SK-N-DZ (cell line): ENCODE data around the gene TFCP2L1.

ENCODE experiments used
- DNase-seq: peaks from one replicate; pipeline ENCODE4 v3.0.0-alpha.2; 2015; ENCODE audit warnings: low spot score

The TFCP2L1 gene

GRCh38 chr2:121297217-121297830, 12.3 kb upstream of the TFCP2L1 start:
- DNase-seq: peak; percentile 41

DNA sequence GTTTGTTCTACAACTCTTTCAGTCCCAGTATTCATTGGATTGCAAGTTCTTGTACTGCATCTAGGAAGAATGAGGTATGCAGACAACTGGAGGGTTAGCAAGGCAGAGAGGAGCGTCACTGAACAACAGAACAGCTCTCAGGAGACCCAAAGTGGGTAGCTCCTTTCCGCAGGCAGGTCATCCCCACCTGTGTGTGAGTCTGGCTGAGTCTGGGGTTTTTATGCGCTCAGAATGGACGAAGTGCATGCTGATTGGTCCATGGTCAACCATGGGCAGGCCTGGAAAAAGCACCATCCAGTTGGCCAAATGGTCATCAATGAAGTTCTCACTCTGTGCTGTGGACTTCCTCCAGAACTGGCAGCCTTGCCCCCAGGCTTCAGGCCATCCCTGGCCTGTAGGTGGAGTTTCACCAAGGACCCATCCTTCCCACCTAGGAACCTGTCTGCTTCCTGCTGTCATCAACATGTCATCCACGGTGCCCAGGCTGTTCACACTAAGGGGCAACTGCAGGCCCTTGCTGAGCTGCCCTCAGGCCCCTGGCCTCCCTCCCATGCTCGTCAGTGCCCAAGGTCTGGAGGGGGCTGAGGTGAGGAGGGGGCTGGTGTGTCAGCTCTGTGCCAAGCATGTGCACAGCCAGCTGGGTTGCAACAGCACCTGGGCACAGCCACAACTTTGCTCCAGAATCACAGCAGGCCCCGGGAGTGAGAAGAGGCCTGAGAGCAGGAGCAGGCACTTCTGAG, 11.1 kb upstream of the TFCP2L1 start:
- DNase-seq: no peak

GRCh38 chr2:121294881-121295840, 10.2 kb upstream of the TFCP2L1 start:
- DNase-seq: no peak

DNA sequence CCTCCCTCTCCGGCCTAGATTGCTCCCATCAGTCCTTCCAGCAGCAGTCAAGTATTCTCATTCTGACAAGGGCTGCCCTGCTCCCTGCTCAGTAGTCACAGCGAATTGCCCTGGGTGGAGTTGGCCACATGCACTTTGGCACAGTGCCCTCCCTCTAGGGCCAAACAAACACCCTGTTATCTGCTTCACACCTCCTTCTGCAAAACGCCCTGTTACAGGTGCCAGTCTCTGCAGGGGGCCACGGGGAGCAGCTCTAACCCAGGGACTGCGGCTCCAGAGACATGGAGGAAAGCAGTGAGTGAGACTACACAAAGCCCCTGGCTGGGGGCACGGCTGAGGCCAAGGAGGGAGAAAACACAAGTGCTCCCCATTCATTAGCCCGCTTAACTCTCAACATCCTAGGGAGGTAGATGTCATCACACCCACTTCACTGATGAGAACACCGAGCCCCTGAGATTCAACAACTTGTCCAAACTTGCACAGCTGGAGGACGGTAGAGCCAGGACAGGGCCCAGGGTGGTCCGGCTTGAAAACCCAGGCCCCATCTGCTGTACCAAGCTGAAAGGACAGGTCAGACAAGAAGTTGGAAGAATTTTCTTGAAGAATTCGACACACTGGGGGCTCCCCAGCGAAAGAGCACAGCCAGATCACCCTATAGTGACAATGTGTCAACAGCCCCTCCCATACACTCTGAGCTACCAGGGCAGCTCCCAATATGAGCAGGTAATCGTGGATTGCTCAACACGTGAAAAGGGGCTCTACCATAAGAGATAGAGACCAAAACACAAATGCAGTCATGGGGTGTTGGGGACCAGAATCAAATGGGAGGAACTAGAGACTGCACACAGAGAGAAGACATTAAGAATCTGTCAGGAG, 8.7 kb upstream of the TFCP2L1 start:
- no peak for DNase-seq

- DNase-seq: no peak
Measured at GRCh38 chr2:121291251-121291580, 6.2 kb upstream of the TFCP2L1 start.

DNA sequence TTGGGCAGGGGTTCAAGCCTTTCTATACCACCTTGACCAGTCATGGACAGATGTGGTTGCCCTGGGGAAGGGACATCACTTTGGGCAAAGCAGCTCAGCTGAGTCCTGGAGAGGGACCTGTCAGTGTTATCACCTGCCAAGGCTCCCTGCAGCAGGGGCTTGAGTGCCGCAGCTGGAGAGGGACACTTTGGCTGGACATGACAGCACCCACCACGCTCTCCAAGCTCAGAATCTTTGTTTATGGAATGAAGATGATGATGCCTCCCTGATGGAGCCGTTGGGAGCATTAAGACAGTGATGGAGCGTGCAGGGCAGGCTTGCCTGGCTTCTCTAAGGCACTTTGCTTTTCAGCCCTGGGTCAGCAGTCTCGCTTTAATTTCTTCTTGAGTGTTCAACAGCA, 4.3 kb upstream of the TFCP2L1 start:
- DNase-seq: no peak

DNA sequence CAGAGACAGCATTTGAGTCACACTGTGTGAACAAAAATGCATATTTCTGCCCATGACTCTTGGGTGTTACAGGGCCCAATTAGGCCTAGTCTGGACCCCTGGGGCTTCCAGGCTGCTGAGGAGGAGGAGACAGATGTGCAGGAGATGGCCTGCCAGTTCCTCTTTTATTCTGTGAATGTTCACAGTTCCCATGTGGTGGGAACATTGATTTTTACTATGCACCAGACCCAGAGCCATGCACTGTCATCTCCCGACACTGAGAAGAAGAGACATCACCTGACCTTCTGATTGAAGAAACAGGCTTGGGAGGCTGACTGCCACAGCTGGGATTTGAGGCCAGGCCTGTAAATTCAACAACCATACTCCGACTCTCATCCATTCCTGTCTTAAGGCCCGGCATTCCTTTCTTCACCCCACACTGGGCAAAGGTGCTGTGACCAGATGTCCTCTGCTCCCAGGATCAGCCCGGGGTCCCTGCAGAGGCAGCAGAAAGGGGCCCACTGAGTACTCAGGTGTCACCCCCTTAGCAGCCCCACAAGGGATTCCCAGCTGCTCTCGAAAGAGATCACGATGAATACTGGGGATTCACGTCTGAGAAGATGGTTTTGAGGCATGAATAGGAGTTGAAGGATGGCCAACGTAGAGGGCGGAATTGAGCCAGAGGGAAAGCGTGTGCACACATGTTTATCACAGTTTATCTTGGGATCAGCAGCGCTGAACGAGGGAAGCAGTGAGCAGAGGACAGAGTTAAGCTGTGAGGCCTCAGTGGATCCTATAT, 3.6 kb upstream of the TFCP2L1 start:
- no peak for DNase-seq

DNA sequence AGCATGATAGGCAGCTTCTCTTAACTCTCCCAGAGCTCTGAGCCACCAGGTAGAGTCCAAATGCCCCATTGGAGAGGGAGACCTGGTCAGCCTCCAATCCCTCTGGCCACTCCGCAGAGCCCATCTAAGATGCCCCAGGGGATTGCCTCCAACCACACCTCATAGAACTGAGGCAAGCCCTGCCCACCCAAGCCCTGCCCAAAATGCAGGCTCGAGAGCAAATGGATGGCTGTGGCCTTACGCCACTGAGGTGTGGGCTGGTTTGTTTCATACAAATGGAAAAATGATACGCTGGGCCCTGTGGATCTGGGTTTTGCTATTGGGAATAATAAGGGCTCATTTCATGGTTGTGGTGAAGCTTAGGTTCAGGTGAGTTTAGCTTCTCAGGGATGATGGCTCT, 3.0 kb upstream of the TFCP2L1 start:
- DNase-seq: no peak

DNA sequence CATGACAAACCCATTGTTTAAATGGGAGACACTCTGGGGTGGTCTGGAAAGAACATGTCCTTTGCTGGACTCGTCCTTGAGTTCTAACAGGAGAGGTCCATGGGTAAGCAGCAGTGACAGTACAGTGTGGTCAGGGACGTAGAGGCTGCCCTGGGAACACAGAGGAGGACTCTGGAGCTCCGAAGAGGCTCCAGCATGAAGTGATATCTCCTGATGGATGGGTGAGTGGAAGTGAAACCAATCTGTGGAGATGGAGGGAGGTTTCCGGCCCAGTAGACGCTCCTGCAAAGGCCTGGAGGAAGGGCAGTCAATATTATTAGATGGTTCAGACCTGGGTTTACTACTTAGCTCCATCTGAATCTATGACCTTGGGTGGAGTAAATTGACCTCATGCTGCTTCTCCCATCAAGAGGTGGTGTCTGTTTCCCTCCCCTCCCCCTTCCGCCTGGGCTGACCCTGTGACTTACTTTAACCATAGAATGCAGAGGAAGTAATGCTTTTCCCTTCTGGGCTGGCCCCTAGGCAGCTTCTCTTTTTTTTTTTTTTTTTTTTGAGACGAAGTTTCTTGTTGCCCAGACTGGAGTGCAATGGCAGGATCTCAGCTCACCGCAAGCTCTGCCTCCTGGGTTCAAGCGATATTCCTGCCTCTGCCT, 2.3 kb upstream of the TFCP2L1 start:
- no peak for DNase-seq

- no peak for DNase-seq
Measured at GRCh38 chr2:121286506-121286905, 1.5 kb upstream of the TFCP2L1 start.

DNA sequence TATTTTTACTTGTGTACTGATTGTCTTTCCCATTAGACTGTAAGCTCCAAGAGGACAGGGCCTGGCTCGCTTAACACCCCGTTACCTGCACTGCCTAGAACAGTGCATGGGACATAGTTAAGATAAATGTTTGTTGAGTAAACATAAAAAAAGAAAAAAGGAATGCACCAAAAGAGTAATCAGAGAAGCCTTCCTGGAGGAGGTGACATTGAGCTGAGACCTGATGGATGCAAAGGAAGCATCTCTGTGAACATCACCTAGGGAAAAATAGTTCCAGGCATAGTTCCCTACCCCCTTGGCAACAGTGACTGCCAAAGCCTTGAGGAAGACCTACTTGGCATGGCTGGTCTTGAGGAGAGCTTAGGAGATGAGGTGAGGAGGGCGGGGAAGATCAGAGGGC, 924 bp upstream of the TFCP2L1 start:
- DNase-seq: no peak

DNA sequence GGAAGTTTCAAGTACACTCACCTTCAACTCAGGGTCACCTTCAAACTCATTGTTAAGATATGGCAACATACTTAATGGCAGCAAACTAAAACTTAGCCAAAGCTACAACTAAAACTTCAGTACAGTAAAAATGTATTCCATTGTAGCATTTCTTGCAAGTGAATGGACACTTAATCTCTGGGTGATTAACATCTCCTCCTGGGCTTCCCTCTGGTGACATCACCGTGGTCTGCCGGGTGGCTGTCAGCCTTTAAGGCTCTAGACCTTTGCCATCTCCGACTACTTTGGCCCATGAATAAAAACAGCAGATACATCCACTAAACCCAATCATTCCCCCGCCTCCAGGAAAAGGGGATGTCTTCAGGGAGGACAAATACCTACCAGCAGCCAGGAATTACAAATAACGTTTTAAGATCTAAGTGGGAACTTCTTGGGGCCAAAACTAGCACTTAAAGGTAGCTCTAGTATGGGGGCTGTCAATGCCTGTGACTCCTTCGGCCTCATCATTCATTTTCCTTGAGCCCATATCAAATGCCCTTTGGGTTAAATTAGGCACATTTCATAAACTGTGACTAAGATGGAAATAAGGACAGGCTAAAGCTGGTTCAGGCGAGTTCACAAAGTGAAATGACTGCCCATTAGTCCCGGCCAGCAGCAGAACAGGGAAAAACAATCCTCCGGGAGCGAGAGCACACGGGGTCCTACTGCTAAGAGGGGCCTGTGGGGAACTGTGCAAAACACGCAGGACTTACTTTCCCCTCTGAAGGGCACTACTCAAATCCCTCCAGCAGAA, 1.1 kb downstream of the TFCP2L1 start:
- DNase-seq: no peak

- DNase-seq: no peak
Measured at GRCh38 chr2:121282800-121283385, 2.1 kb downstream of the TFCP2L1 start.

GRCh38 chr2:121281694-121282093, 3.3 kb downstream of the TFCP2L1 start:
- DNase-seq: no peak

GRCh38 chr2:121281107-121281506, 3.9 kb downstream of the TFCP2L1 start:
- no peak for DNase-seq

GRCh38 chr2:121279476-121280220, 5.4 kb downstream of the TFCP2L1 start:
- DNase-seq: no peak

GRCh38 chr2:121276341-121276740, 8.7 kb downstream of the TFCP2L1 start:
- no peak for DNase-seq

DNA sequence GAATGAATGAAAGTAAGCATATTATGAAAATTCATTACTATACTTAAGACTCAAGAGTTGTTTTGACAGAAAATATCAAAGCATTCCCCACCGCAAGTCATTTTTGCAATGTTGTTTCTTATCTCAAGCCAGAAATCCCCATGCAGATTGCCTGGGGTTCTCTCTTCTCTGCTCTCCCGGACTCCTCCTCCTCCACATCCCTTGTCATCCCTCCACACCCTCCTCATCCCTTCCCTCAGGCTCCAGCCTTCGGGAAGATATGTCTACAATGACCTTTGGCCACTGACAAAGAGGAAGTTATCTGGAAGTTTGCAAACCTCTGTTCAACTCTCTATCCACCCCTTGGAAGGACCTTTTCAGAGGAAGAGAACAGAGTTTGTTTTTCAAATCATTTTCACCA, 11.9 kb downstream of the TFCP2L1 start:
- no peak for DNase-seq
